ENCODE data around the gene KANSL1L.

GRCh38 chr2:210086292-210086691, 84.9 kb downstream of the KANSL1L start:
- no peak for TF ChIP-seq CTCF (IDR thresholded peaks at IDR 0.05; ENCODE audit: low read length)
- no peak for TF ChIP-seq EZH2 (IDR thresholded peaks at IDR 0.05; ENCODE audit: borderline replicate concordance, low read length)

Data from OCI-LY1 (cell line).